GM23338 (cell line): ENCODE results near the gene ACE2. TPM values are rescaled to one million over a fixed set of nuclear protein-coding genes. Genes with fewer than 3 reads are reported as not detected.

Source experiments
- ATAC-seq: fragments of 200-7000 bp; cut with Tn5 transposase; 3 replicates; pipeline ENCODE4 v1.9.1; 2020
- DNase-seq: peaks from one replicate; pipeline ENCODE4 v3.0.0-alpha.2; 2015; ENCODE audit warnings: low spot score
- H2AFZ ChIP-seq: fragments of 200-600 bp; sonication (generic); 2 replicates; pipeline ENCODE4 v1.8.0; 2016; ENCODE audit warnings: antibody characterized with exemption, mild to moderate bottlenecking, moderate library complexity
- H3F3A ChIP-seq: fragments of 200-600 bp; sonication (generic); replicated peaks from 2 replicates; pipeline ENCODE4 v1.8.0; 2017; ENCODE audit warnings: antibody characterized with exemption, mixed run types, low read depth
- H3K27ac ChIP-seq: fragments of 200-600 bp; sonication (generic); 2 replicates; pipeline ENCODE4 v1.6.1; 2016; ENCODE audit warnings: low read depth
- H3K27me3 ChIP-seq: fragments of 200-600 bp; sonication (generic); 2 replicates; pipeline ENCODE4 v1.8.0; 2016; ENCODE audit warnings: mild to moderate bottlenecking, mixed run types, moderate library complexity; ENCODE audit not compliant: insufficient read depth
- H3K36me3 ChIP-seq: fragments of 200-600 bp; sonication (generic); 2 replicates; pipeline ENCODE4 v1.8.0; 2016; ENCODE audit warnings: mild to moderate bottlenecking; ENCODE audit not compliant: insufficient read depth
- H3K4me1 ChIP-seq: fragments of 200-600 bp; sonication (generic); 2 replicates; pipeline ENCODE4 v1.8.0; 2016; ENCODE audit warnings: mild to moderate bottlenecking, moderate library complexity; ENCODE audit not compliant: insufficient read depth
- H3K4me2 ChIP-seq: fragments of 200-600 bp; sonication (generic); 2 replicates; pipeline ENCODE4 v1.7.1; 2017; ENCODE audit warnings: mixed run types
- H3K4me3 ChIP-seq: fragments of 200-600 bp; sonication (generic); 2 replicates; pipeline ENCODE4 v1.6.1; 2016; ENCODE audit warnings: mixed run types
- H3K79me2 ChIP-seq: fragments of 200-600 bp; sonication (generic); replicated peaks from 2 replicates; pipeline ENCODE4 v1.8.0; 2017; ENCODE audit warnings: mild to moderate bottlenecking; ENCODE audit not compliant: insufficient read depth
- H3K9me2 ChIP-seq: fragments of 200-600 bp; sonication (generic); 2 replicates; pipeline ENCODE4 v1.8.0; 2017; ENCODE audit not compliant: insufficient read depth
- H4K20me1 ChIP-seq: fragments of 200-600 bp; sonication (generic); replicated peaks from 2 replicates; pipeline ENCODE4 v1.8.0; 2017; ENCODE audit warnings: mild to moderate bottlenecking; ENCODE audit not compliant: insufficient read depth
- H3K27ac Mint-ChIP-seq: 2 replicates; pipeline ENCODE4 v1.8.0; 2020; ENCODE audit warnings: inconsistent platforms, mild to moderate bottlenecking, moderate library complexity, mixed read lengths
- H3K27me3 Mint-ChIP-seq: 3 replicates; pipeline ENCODE4 v1.8.0; 2022; ENCODE audit warnings: low read depth, mild to moderate bottlenecking, moderate library complexity, mixed read lengths, inconsistent platforms; ENCODE audit not compliant: insufficient read depth, poor library complexity
- H3K36me3 Mint-ChIP-seq: 3 replicates; pipeline ENCODE4 v1.8.0; 2021; ENCODE audit warnings: low read depth, mild to moderate bottlenecking, inconsistent platforms, moderate library complexity, mixed read lengths
- H3K4me1 Mint-ChIP-seq: 3 replicates; pipeline ENCODE4 v1.8.0; 2020; ENCODE audit warnings: mild to moderate bottlenecking, inconsistent platforms, mixed read lengths
- H3K4me3 Mint-ChIP-seq: 3 replicates; pipeline ENCODE4 v1.8.0; 2021; ENCODE audit warnings: moderate library complexity, mild to moderate bottlenecking, inconsistent platforms, mixed read lengths
- H3K9me3 Mint-ChIP-seq: 3 replicates; pipeline ENCODE4 v1.8.0; 2020; ENCODE audit warnings: moderate library complexity, mild to moderate bottlenecking, inconsistent platforms, mixed read lengths
- CREB1 ChIP-seq: fragments of 250-450 bp; sonication (Bioruptor Pico); IDR thresholded peaks from 2 replicates; pipeline ENCODE4 v1.5.0; 2020; ENCODE audit warnings: low read depth, mild to moderate bottlenecking, moderate library complexity
- EZH2 ChIP-seq: fragments of 200-600 bp; sonication (generic); IDR thresholded peaks from one replicate; pipeline ENCODE4 v1.8.0; 2017; ENCODE audit warnings: antibody characterized with exemption, mild to moderate bottlenecking, low read depth; ENCODE audit not compliant: unreplicated experiment
- EZH2phosphoT487 ChIP-seq: fragments of 200-600 bp; sonication (generic); IDR thresholded peaks from one replicate; pipeline ENCODE4 v1.8.1; 2018; ENCODE audit warnings: antibody characterized with exemption; ENCODE audit not compliant: unreplicated experiment
- JUNB ChIP-seq: IDR thresholded peaks from one replicate; pipeline ENCODE4 v1.6.1; 2016; ENCODE audit warnings: antibody characterized with exemption; ENCODE audit not compliant: unreplicated experiment
- NANOG ChIP-seq: IDR thresholded peaks from 2 replicates; pipeline ENCODE4 v1.6.1; 2016; ENCODE audit warnings: antibody characterized with exemption, borderline replicate concordance
- POLR2AphosphoS5 ChIP-seq: IDR thresholded peaks from 2 replicates; pipeline ENCODE4 v1.6.1; 2016; ENCODE audit warnings: antibody characterized with exemption, low read depth
- STAT1 ChIP-seq: IDR thresholded peaks from one replicate; pipeline ENCODE4 v1.6.1; 2016; ENCODE audit warnings: antibody characterized with exemption; ENCODE audit not compliant: unreplicated experiment
- ZNF331 ChIP-seq: fragments of 250-450 bp; sonication (Bioruptor Pico); IDR thresholded peaks from 2 replicates; pipeline ENCODE4 v1.5.0; 2020; ENCODE audit warnings: low read depth, mild to moderate bottlenecking, moderate library complexity
- polyA plus RNA-seq: library from polyadenylated mRNA; unstranded; fragments of >200 nt; fragmentation: Nextera tagmentation; extraction: Ambion mirVana; gene quantifications from 2 replicates; pipeline ENCODE4 v1.2.1, GENCODE V29; 2016
- total RNA-seq: library from RNA; depleted of rRNA; stranded (reverse); fragments of >200 nt; shearing (Covaris generic); gene quantifications from 2 replicates; pipeline ENCODE4 v1.2.3, GENCODE V29; 2014
- TF ChIP-seq, protein P1 (sequence below): fragments of 250-450 bp; sonication (Bioruptor Pico); IDR thresholded peaks from 2 replicates; pipeline ENCODE4 v1.5.0; 2020; ENCODE audit warnings: mild to moderate bottlenecking, moderate library complexity
- TF ChIP-seq, protein P2 (sequence below): IDR thresholded peaks from one replicate; pipeline ENCODE4 v1.6.1; 2018; ENCODE audit warnings: antibody characterized with exemption; ENCODE audit not compliant: unreplicated experiment

Gene ACE2
- total and polyA plus RNA-seq, 2 experiments from 2014 or later, result 0.10 TPM; not detected in 1

DNA sequence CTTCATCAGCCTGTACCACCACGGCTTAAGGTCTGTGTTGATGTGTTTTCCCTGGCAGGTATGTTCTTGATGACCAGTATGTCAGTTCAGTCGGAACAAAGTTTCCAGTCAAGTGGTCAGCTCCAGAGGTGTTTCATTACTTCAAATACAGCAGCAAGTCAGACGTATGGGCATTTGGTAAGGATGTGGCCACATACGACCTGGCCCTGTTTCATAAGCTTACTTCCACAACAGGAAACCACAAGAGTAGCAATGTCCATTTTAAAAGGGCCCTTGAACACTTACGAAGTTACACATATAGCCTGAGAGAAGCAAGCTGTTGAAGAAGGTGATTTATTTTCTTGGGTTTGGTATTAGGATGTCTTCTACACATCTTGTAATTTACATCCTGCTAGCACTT lies 54.0 kb downstream of the ACE2 start:
- Mint-ChIP-seq H3K9me3 (no peaks in the 10 kb centered on the region), H3K27me3 (no peaks in the 10 kb centered on the region), H3K4me3 (no peak overlapping the region), H3K4me1 (no peaks in the 10 kb centered on the region), H3K27ac (no peak overlapping the region), H3K36me3 (no peaks in the 10 kb centered on the region)
- TF ChIP-seq ZNF331 (CRISPR knock-in tag), result no peak
- no peak for TF ChIP-seq NANOG
- TF ChIP-seq EZH2phosphoT487, result no peak
- TF ChIP-seq, protein P1, sequence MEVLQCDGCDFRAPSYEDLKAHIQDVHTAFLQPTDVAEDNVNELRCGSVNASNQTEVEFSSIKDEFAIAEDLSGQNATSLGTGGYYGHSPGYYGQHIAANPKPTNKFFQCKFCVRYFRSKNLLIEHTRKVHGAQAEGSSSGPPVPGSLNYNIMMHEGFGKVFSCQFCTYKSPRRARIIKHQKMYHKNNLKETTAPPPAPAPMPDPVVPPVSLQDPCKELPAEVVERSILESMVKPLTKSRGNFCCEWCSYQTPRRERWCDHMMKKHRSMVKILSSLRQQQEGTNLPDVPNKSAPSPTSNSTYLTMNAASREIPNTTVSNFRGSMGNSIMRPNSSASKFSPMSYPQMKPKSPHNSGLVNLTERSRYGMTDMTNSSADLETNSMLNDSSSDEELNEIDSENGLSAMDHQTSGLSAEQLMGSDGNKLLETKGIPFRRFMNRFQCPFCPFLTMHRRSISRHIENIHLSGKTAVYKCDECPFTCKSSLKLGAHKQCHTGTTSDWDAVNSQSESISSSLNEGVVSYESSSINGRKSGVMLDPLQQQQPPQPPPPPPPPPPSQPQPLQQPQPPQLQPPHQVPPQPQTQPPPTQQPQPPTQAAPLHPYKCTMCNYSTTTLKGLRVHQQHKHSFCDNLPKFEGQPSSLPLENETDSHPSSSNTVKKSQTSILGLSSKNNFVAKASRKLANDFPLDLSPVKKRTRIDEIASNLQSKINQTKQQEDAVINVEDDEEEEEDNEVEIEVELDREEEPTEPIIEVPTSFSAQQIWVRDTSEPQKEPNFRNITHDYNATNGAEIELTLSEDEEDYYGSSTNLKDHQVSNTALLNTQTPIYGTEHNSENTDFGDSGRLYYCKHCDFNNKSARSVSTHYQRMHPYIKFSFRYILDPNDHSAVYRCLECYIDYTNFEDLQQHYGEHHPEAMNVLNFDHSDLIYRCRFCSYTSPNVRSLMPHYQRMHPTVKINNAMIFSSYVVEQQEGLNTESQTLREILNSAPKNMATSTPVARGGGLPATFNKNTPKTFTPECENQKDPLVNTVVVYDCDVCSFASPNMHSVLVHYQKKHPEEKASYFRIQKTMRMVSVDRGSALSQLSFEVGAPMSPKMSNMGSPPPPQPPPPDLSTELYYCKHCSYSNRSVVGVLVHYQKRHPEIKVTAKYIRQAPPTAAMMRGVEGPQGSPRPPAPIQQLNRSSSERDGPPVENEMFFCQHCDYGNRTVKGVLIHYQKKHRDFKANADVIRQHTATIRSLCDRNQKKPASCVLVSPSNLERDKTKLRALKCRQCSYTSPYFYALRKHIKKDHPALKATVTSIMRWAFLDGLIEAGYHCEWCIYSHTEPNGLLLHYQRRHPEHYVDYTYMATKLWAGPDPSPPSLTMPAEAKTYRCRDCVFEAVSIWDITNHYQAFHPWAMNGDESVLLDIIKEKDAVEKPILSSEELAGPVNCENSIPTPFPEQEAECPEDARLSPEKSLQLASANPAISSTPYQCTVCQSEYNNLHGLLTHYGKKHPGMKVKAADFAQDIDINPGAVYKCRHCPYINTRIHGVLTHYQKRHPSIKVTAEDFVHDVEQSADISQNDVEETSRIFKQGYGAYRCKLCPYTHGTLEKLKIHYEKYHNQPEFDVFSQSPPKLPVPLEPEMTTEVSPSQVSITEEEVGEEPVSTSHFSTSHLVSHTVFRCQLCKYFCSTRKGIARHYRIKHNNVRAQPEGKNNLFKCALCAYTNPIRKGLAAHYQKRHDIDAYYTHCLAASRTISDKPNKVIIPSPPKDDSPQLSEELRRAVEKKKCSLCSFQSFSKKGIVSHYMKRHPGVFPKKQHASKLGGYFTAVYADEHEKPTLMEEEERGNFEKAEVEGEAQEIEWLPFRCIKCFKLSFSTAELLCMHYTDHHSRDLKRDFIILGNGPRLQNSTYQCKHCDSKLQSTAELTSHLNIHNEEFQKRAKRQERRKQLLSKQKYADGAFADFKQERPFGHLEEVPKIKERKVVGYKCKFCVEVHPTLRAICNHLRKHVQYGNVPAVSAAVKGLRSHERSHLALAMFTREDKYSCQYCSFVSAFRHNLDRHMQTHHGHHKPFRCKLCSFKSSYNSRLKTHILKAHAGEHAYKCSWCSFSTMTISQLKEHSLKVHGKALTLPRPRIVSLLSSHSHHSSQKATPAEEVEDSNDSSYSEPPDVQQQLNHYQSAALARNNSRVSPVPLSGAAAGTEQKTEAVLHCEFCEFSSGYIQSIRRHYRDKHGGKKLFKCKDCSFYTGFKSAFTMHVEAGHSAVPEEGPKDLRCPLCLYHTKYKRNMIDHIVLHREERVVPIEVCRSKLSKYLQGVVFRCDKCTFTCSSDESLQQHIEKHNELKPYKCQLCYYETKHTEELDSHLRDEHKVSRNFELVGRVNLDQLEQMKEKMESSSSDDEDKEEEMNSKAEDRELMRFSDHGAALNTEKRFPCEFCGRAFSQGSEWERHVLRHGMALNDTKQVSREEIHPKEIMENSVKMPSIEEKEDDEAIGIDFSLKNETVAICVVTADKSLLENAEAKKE (CRISPR knock-in tag), result no peak
- no peak for TF ChIP-seq POLR2AphosphoS5
- TF ChIP-seq, protein P2, sequence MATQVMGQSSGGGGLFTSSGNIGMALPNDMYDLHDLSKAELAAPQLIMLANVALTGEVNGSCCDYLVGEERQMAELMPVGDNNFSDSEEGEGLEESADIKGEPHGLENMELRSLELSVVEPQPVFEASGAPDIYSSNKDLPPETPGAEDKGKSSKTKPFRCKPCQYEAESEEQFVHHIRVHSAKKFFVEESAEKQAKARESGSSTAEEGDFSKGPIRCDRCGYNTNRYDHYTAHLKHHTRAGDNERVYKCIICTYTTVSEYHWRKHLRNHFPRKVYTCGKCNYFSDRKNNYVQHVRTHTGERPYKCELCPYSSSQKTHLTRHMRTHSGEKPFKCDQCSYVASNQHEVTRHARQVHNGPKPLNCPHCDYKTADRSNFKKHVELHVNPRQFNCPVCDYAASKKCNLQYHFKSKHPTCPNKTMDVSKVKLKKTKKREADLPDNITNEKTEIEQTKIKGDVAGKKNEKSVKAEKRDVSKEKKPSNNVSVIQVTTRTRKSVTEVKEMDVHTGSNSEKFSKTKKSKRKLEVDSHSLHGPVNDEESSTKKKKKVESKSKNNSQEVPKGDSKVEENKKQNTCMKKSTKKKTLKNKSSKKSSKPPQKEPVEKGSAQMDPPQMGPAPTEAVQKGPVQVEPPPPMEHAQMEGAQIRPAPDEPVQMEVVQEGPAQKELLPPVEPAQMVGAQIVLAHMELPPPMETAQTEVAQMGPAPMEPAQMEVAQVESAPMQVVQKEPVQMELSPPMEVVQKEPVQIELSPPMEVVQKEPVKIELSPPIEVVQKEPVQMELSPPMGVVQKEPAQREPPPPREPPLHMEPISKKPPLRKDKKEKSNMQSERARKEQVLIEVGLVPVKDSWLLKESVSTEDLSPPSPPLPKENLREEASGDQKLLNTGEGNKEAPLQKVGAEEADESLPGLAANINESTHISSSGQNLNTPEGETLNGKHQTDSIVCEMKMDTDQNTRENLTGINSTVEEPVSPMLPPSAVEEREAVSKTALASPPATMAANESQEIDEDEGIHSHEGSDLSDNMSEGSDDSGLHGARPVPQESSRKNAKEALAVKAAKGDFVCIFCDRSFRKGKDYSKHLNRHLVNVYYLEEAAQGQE, result no peak
- TF ChIP-seq STAT1, result no peak
- TF ChIP-seq CREB1 (CRISPR knock-in tag), result no peak
- no peak for TF ChIP-seq EZH2
- TF ChIP-seq JUNB, result no peak
- no peaks in the 10 kb centered on the region for H3F3A ChIP-seq
- no peaks in the 10 kb centered on the region for H4K20me1 ChIP-seq
- no peak overlapping the region for H3K27ac ChIP-seq
- DNase-seq (no peak), ATAC-seq (no peak)
- no peaks in the 10 kb centered on the region for H3K4me1 ChIP-seq
- no peaks in the 10 kb centered on the region for H3K79me2 ChIP-seq
- no peaks in the 10 kb centered on the region for H3K9me2 ChIP-seq
- no peak overlapping the region for H2AFZ ChIP-seq
- H3K27me3 ChIP-seq, result no peaks in the 10 kb centered on the region
- no peaks in the 10 kb centered on the region for H3K36me3 ChIP-seq
- H3K4me2 ChIP-seq, result no peak overlapping the region
- H3K4me3 ChIP-seq, result no peak overlapping the region
